Thymus (tissue), 11 donors: Measurements from ENCODE around the gene TCF7. TPM values are rescaled to one million over a fixed set of nuclear protein-coding genes. Genes with fewer than 3 reads are reported as not detected.

ENCODE experiments used
- DNase-seq, 9 donors: peaks; one replicate each; pipeline ENCODE4 v3.0.0-alpha.2; 2013; ENCODE audit warnings: low spot score in 9 of 9, low read depth in 6 of 9, missing footprints in 1 of 9
- H3K27ac ChIP-seq, 2 donors: one replicate each; pipeline ENCODE4 v1.5.1; 2013; ENCODE audit warnings: control low read depth in 1 of 2, low read depth in 1 of 2, low read length in 1 of 2, mild to moderate bottlenecking in 1 of 2, moderate library complexity in 1 of 2
- H3K27me3 ChIP-seq, 2 donors: one replicate each; pipeline ENCODE4 v1.5.1; 2013; ENCODE audit warnings: low read length in 1 of 2; ENCODE audit not compliant: control insufficient read depth in 2 of 2, insufficient read depth in 1 of 2
- H3K36me3 ChIP-seq, 2 donors: one replicate each; pipeline ENCODE4 v1.5.1; 2013; ENCODE audit warnings: low read length in 1 of 2, mild to moderate bottlenecking in 1 of 2, moderate library complexity in 1 of 2; ENCODE audit not compliant: control insufficient read depth in 2 of 2, insufficient read depth in 2 of 2
- H3K4me1 ChIP-seq, 2 donors: one replicate each; pipeline ENCODE4 v1.5.1; 2013; ENCODE audit warnings: low read length in 2 of 2; ENCODE audit not compliant: control insufficient read depth in 2 of 2, insufficient read depth in 2 of 2
- H3K4me3 ChIP-seq, 2 donors: one replicate each; pipeline ENCODE4 v1.5.1; 2013; ENCODE audit warnings: low read length in 2 of 2, control low read depth in 1 of 2, mild to moderate bottlenecking in 1 of 2
- H3K9me3 ChIP-seq, 2 donors: one replicate each; pipeline ENCODE4 v1.5.1; 2013; ENCODE audit warnings: low read length in 1 of 2, mild to moderate bottlenecking in 1 of 2; ENCODE audit not compliant: control insufficient read depth in 2 of 2, insufficient read depth in 1 of 2
- WGBS: extraction: QIAGEN DNeasy Blood & Tissue Kit; methylation state at CpG from one replicate; pipeline ENCODE4 v1.1.7; 2013; 5-methylcytosine and 5-hydroxymethylcytosine counted together
- polyA plus RNA-seq: library from polyadenylated mRNA; stranded (reverse); fragments of 200-250 nt; gene quantifications from one replicate; pipeline ENCODE4 v1.2.3, GENCODE V29; 2013
- total RNA-seq: library from RNA; stranded (reverse); fragments of 120-200 nt; gene quantifications from one replicate; pipeline ENCODE4 v1.2.4, GENCODE V29; 2013
- donor health status: healthy.

Gene TCF7
- total and polyA plus RNA-seq, 2 donors = 247 to 265 TPM

DNA sequence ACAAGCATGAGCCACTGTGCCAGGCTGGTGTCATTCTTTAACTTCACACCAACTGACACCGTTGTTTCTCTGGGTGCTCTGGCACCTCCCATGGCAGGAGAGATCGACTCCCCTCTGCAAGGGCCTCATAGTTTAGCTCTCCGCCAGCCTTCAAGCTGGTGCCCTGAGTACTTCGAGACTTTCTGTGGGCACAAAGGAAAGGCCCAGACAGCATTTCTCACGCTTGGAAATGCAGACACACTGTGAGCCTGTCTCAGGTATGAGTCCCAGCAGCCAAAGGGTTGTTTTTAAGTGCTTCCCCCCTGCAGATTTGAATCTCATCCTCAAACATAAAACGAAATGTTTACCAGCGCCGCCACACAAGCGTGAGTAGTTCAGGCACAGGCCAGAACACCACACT is 11.1 kb upstream of the TCF7 start:
- WGBS = 17% methylated on average over 9 of the region's 9 CpGs
- Histone ChIP-seq H3K36me3 (peaks cover 0 to 4% of the 10 kb centered on the region in 2 donors), H3K4me1 (peaks cover 84 to 97% of the 10 kb centered on the region in 2 donors), H3K9me3 (peaks cover 0 to 7% of the 10 kb centered on the region in 2 donors), H3K27ac (peak overlapping the region; percentile 92 to 94), H3K27me3 (no peaks in the 10 kb centered on the region), H3K4me3 (peak overlapping the region; percentile 18 to 21)
- DNase-seq = peak in 2 of 9 donors; percentile 67 to 83

DNA sequence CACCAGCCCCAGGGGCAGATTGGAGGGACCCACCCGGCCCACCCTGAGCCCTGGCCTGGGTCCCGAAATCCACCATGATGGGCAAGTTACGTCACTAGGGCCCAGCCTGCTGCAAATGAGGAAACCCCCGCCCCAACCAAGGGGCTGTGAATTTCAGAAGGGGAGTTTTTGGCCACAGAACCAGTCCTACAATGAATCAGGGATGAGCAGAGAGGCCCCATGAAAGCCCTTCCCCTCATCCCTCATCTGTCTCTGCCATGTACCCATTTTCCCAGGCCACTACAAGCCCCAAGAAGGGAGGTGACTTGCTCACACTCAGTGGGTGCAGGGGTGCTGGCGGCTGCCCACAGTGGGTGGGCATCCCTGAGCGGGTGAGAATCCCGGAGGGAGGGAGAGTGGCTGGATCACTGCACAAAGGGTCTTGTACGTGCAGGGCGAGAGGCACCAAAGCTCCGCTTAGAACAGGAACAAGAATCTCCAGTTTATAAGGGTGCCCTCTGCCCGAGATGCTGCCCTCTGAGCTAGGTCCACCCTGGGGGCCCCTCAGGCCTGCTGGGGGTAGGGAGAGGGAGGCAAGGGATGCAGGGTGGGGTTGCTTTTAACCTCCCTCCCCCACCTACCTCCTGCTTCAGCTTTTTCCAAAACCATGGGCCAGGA is 10.4 kb upstream of the TCF7 start:
- peaks cover 0 to 7% of the 10 kb centered on the region in 2 donors for H3K9me3 ChIP-seq
- peak overlapping the region; percentile 92 to 94 for H3K27ac ChIP-seq
- H3K4me3 ChIP-seq = peak overlapping the region; percentile 9 to 18
- H3K27me3 ChIP-seq = no peaks in the 10 kb centered on the region
- H3K36me3 ChIP-seq = peaks cover 0 to 6% of the 10 kb centered on the region in 2 donors
- peaks cover 82 to 97% of the 10 kb centered on the region in 2 donors for H3K4me1 ChIP-seq
- DNase-seq = no peak
- WGBS = 91% methylated on average over 11 of the region's 11 CpGs

DNA sequence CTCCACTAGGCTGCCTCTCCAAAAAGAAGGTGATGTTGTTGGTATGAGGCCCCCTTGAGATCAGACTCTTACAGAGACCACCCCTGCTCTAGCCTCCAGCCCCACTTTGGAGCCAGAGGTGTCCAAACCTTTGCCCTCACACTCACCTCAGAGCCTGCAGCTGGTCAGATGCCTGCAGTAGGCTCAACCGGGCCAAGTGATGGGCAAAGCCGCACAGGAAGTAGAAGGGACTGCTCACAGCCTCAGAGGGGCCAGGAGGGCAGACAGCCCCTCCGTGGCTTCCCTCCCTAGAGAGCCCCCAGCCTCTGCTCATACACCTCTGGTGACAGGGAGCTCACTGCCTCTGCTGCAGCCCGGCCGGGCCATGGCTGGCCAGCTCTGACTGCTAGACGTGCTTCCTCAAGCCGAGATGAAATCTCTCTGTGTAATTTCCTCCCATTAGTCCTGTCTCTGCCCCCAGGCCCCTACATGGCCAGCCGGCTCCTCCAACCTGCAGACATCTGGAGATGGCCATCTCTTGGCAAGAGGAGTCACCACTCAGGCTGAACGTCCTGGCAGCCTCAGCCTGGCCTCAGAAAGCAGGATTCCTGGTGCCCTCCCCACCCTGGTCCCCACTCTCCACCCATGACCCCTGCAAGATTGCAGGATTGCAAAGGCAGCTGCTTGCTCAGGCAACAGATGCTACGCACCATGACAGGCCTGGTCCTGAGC is 7.3 kb upstream of the TCF7 start:
- no peak for DNase-seq
- Histone ChIP-seq H3K36me3 (peaks cover 0 to 4% of the 10 kb centered on the region in 2 donors), H3K4me1 (peaks cover 80 to 97% of the 10 kb centered on the region in 2 donors), H3K4me3 (no peak overlapping the region), H3K27me3 (no peaks in the 10 kb centered on the region), H3K27ac (peak overlapping the region in 1 of 2 donors; percentile 28), H3K9me3 (peaks cover 1 to 7% of the 10 kb centered on the region in 2 donors)
- WGBS = 92% methylated on average over 10 of the region's 10 CpGs

DNA sequence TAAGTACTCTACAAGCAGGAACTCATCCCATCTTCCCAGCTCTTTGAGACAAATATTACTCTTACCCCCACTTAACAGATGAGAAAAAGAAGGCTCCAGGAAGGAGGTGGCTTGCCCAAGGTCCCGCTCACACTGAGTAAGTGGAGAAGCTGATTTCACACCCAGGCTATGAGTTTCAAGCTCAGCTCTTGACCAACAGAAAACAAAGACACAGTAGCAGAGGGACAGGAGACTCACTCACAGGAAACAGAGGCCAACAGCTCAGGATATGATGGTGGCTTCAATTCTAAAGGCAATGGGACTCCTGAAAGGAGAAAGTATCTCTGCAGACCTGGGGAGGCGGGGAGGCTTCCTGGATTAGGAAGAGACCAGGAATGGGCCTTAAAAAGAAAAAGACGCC is 6.7 kb upstream of the TCF7 start:
- peaks cover 0 to under 1% of the 10 kb centered on the region in 2 donors for H3K27me3 ChIP-seq
- H3K4me1 ChIP-seq = peaks cover 80 to 96% of the 10 kb centered on the region in 2 donors
- H3K36me3 ChIP-seq = peaks cover 0 to 4% of the 10 kb centered on the region in 2 donors
- H3K4me3 ChIP-seq = no peak overlapping the region
- DNase-seq = no peak
- WGBS = 96% methylated on average over 3 of the region's 3 CpGs
- H3K9me3 ChIP-seq = peaks cover 1 to 7% of the 10 kb centered on the region in 2 donors
- peak overlapping the region in 1 of 2 donors; percentile 23 for H3K27ac ChIP-seq

DNA sequence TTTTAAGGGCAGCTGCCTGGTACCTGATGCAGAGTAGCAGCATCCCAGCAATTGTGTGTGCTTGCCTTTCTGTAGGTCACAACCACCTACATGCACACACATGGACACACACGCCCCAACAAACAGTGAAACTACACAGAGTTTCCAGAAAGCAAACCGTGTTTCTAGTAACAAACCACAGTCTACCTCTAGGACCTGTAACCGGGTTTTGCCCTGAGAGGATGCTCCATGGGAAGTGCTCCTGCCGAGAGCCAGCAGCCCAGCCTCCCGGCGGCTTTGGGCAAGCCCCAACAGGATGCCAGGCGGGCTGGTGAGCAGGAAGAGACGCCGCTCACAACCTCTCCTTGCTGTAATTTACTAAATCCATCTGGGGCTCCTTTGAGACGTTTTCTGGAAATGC is 4.1 kb upstream of the TCF7 start:
- H3K27ac ChIP-seq = peak overlapping the region; percentile 52 to 91
- H3K9me3 ChIP-seq = peaks cover 1 to 11% of the 10 kb centered on the region in 2 donors
- 38% methylated on average over 10 of the region's 10 CpGs for WGBS
- H3K4me1 ChIP-seq = peaks cover 55 to 86% of the 10 kb centered on the region in 2 donors
- DNase-seq = no peak
- H3K36me3 ChIP-seq = peaks cover 0 to 4% of the 10 kb centered on the region in 2 donors
- H3K27me3 ChIP-seq = peaks cover 0 to 14% of the 10 kb centered on the region in 2 donors
- H3K4me3 ChIP-seq = peak overlapping the region; percentile 6 to 8

DNA sequence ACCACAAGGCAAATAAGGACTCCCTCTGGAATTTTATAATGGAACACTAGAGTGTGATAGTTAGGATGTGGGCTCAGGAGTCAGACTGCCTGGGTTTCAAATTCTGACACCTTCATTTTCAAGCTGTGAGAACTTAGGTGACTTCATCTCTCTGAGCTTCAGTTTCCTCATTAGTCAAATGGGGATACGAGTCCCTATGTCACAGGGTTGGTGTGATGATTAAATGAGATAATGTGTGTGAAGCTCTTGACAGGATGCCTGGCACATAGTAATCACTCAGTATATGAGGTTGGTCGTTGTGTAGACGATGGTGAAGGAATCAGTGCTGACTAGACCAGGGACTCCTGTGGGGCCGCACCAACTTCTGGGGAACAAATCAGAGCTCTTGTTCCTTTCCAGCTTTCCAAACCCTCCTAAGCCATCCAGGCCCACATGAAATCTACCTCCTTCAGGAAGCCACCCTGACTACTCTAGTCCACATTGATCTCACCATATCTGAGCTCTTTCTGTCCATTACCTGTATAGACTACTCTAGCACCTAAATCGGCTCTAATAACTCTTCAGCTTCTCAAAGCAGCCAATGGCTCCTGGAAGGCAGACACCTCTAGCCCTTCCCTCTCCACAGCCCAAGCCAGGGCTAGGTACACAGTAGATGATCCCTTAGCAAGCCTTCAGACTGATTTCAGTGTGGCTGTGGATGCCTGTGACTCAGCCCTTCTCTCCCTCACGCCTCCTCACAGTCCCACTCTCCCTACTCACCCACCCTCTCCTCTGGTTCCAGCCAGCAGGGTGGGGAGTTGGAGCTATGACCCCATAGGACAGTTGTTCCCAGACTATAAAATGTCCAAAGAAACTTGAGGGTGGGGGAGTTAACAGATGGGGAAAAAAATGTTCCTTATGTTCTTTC is 2.5 kb upstream of the TCF7 start:
- Histone ChIP-seq H3K4me3 (peak overlapping the region; percentile 59 to 92), H3K27me3 (peaks cover 0 to 20% of the 10 kb centered on the region in 2 donors), H3K36me3 (peaks cover 15 to 20% of the 10 kb centered on the region in 2 donors), H3K27ac (peak overlapping the region; percentile 62 to 91), H3K4me1 (peaks cover 47 to 72% of the 10 kb centered on the region in 2 donors), H3K9me3 (peaks cover 1 to 8% of the 10 kb centered on the region in 2 donors)
- peak in 1 of 9 donors; percentile 67 for DNase-seq
- WGBS = 63% methylated on average over 6 of the region's 6 CpGs

DNA sequence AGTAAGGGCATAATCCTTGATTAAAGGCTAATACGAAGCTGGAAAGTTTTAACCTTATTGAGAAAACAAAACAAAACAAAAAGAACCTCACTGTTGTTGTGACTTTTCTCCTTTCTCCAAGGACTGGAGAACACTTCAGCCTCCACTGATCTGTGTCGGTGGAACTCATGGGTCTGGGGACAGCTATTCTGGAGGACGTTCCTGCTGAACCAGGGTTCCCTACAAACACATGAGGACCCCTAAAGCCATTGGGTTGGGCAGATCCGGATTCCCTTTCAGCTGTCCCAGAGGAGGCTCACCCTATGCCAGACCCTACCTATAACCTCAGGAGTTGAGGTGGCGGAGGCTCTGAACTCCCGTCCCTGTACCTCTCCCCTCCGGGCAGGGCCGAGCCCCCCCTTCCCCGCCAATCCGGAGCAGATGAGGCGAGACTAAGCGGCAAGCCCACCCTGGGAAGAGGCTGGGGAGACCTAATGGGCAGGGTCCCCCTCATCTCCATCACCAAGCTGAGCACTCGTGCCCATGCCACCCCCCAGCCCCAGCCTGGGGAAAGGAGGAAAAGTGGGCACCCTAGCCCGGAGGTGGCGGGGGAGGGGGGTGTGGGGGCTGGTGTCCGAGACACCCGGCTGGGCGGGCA is 1.6 kb upstream of the TCF7 start:
- Histone ChIP-seq H3K27ac (peak overlapping the region; percentile 71 to 91), H3K9me3 (peaks cover 1 to 8% of the 10 kb centered on the region in 2 donors), H3K4me1 (peaks cover 39 to 64% of the 10 kb centered on the region in 2 donors), H3K36me3 (peaks cover 24 to 29% of the 10 kb centered on the region in 2 donors), H3K4me3 (peak overlapping the region; percentile 59 to 92), H3K27me3 (peaks cover 0 to 20% of the 10 kb centered on the region in 2 donors)
- DNase-seq = no peak
- 26% methylated on average over 18 of the region's 18 CpGs for whole genome bisulfite sequencing

DNA sequence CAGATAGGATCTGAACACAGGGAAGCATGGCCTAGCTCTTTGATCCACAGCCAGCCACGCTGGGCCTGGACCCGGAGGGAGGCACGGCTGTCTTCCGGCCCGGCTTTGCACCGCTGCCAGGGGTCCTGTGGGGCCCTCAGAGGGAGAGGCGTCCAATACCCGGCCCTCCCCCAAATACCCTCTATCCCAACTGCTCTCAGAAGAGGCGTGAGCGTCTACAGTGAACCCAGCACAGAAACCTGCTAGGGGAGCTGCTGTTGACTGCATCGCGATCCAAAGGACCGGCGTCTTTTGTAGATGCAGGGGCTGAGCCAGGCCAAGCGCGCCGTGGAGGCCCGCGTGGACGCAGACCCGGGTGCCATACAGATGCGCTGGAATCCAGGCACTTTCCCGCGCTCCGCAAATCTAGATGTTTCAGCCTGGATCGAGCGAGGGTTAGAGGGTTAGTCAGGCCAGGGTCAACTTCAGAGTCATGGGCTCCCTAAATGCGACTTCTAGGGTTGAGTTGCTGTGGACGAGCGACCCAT is 1.1 kb upstream of the TCF7 start:
- Histone ChIP-seq H3K4me3 (peak overlapping the region; percentile 59 to 92), H3K4me1 (peaks cover 33 to 58% of the 10 kb centered on the region in 2 donors), H3K36me3 (peaks cover 29 to 35% of the 10 kb centered on the region in 2 donors), H3K27me3 (peaks cover 0 to 20% of the 10 kb centered on the region in 2 donors), H3K27ac (peak overlapping the region; percentile 71 to 91), H3K9me3 (peaks cover 1 to 8% of the 10 kb centered on the region in 2 donors)
- 3% methylated on average over 30 of the region's 30 CpGs for WGBS
- peak in 1 of 9 donors; percentile 67 for DNase-seq
